Liver (tissue), 9 donors: ENCODE data around the gene KIF26B. TPM values are rescaled to one million over a fixed set of nuclear protein-coding genes. Genes with fewer than 3 reads are reported as not detected.
"Not testable (repeated sequence)": the region's sequence is repeated elsewhere in the genome, so short reads cannot be mapped to it uniquely, and the experiment has no call there.

Source experiments
- DNase-seq: peaks from one replicate; pipeline ENCODE4 v3.0.0-alpha.2; 2017; ENCODE audit warnings: low spot score
- H3K27ac ChIP-seq, 2 donors: one replicate each; pipeline ENCODE4 v1.7.0; 2013; ENCODE audit warnings: inconsistent platforms in 2 of 2, low read length in 2 of 2, control low read depth in 1 of 2, low read depth in 1 of 2, mild to moderate bottlenecking in 1 of 2
- H3K27me3 ChIP-seq, 4 donors: one replicate each; pipeline versions ENCODE4 v1.6.1 to v1.7.0; 2013; ENCODE audit warnings: low read length in 3 of 4, inconsistent platforms in 1 of 4, mild to moderate bottlenecking in 1 of 4, moderate library complexity in 1 of 4; ENCODE audit not compliant: control insufficient read depth in 4 of 4, insufficient read depth in 4 of 4
- H3K36me3 ChIP-seq, 4 donors: one replicate each; pipeline versions ENCODE4 v1.6.1 to v1.7.0; 2013; ENCODE audit warnings: low read length in 3 of 4, mild to moderate bottlenecking in 3 of 4, low read depth in 1 of 4, moderate library complexity in 1 of 4; ENCODE audit not compliant: control insufficient read depth in 4 of 4, insufficient read depth in 3 of 4
- H3K4me1 ChIP-seq, 4 donors: one replicate each; pipeline versions ENCODE4 v1.6.1 to v1.7.0; 2013; ENCODE audit warnings: low read length in 3 of 4, mild to moderate bottlenecking in 3 of 4, moderate library complexity in 1 of 4; ENCODE audit not compliant: control insufficient read depth in 4 of 4, insufficient read depth in 4 of 4
- H3K4me3 ChIP-seq, 3 donors: one replicate each; pipeline versions ENCODE4 v1.6.1 to v1.7.0; 2013; ENCODE audit warnings: low read length in 3 of 3, control low read depth in 1 of 3, low read depth in 1 of 3, mild to moderate bottlenecking in 1 of 3
- H3K9ac ChIP-seq, 2 donors: one replicate each; pipeline ENCODE4 v1.7.0; 2013; ENCODE audit warnings: low read length in 2 of 2, mild to moderate bottlenecking in 2 of 2, moderate library complexity in 2 of 2, control low read depth in 1 of 2, low read depth in 1 of 2
- H3K9me3 ChIP-seq, 4 donors: one replicate each; pipeline versions ENCODE4 v1.6.1 to v1.7.0; 2013; ENCODE audit warnings: low read length in 3 of 4; ENCODE audit not compliant: control insufficient read depth in 4 of 4
- CTCF ChIP-seq: fragments of 150-350 bp; IDR thresholded peaks from 2 replicates; pipeline ENCODE4 v1.5.1; 2017; ENCODE audit warnings: improper control_type of control experiment, low read depth, low read length; ENCODE audit not compliant: missing input control
- GABPA ChIP-seq, 2 donors: IDR thresholded peaks in 1 of 2; conservative IDR thresholded peaks in 1 of 2; 2 replicates each; pipeline ENCODE4 v1.6.1; 2016; ENCODE audit warnings: antibody characterized with exemption in 2 of 2, mild to moderate bottlenecking in 1 of 2, moderate library complexity in 1 of 2
- HNF4A ChIP-seq, 2 donors: conservative IDR thresholded peaks; 2 replicates each; pipeline ENCODE4 v1.6.1; 2016; ENCODE audit warnings: antibody characterized with exemption in 2 of 2, mild to moderate bottlenecking in 2 of 2
- HNF4G ChIP-seq: IDR thresholded peaks from 2 replicates; pipeline ENCODE4 v1.6.1; 2016; ENCODE audit warnings: antibody characterized with exemption
- JUND ChIP-seq, 2 donors: IDR thresholded peaks; 2 replicates each; pipeline ENCODE4 v1.6.1; 2016; ENCODE audit warnings: antibody characterized with exemption in 2 of 2
- NR2F2 ChIP-seq: IDR thresholded peaks from 2 replicates; pipeline ENCODE4 v1.6.1; 2016; ENCODE audit warnings: antibody characterized with exemption
- RAD21 ChIP-seq, 2 donors: IDR thresholded peaks; 2 replicates each; pipeline ENCODE4 v1.6.1; 2016; ENCODE audit warnings: antibody characterized with exemption in 2 of 2, mild to moderate bottlenecking in 2 of 2
- SP1 ChIP-seq: IDR thresholded peaks from 2 replicates; pipeline ENCODE4 v1.6.1; 2018; ENCODE audit warnings: antibody characterized with exemption, mild to moderate bottlenecking
- TAF1 ChIP-seq: conservative IDR thresholded peaks from 2 replicates; pipeline ENCODE4 v1.6.1; 2016; ENCODE audit warnings: antibody characterized with exemption, mild to moderate bottlenecking
- YY1 ChIP-seq: IDR thresholded peaks from 2 replicates; pipeline ENCODE4 v1.6.1; 2016; ENCODE audit warnings: antibody characterized with exemption, mild to moderate bottlenecking
- WGBS: extraction: QIAGEN DNeasy Blood & Tissue Kit; methylation state at CpG from one replicate; pipeline ENCODE4 v1.1.7; 2013; 5-methylcytosine and 5-hydroxymethylcytosine counted together
- polyA plus RNA-seq, 2 donors: library from polyadenylated mRNA; stranded (reverse) in 1 of 2; unstranded in 1 of 2; fragments of 200-250 nt in 1 of 2; fragments of >200 nt in 1 of 2; fragmentation: Nextera tagmentation in 1 of 2; extraction: Ambion mirVana in 1 of 2; gene quantifications; one replicate each; pipeline versions ENCODE4 v1.2.1 to v1.2.3, GENCODE V29; 2013 to 2015
- total RNA-seq, 2 donors: library from RNA; depleted of rRNA; stranded (reverse); fragments of >200 nt; gene quantifications; one replicate each; pipeline ENCODE4 v1.2.3, GENCODE V29; 2014
- TF ChIP-seq, protein P1 (sequence below): IDR thresholded peaks from 2 replicates; pipeline ENCODE4 v1.6.1; 2016; ENCODE audit warnings: antibody characterized with exemption, mild to moderate bottlenecking
- donor health status: healthy.
- donor health status: healthy.
- donor health status: healthy.
- donor health status: healthy.
- donor health status: healthy.

KIF26B gene
- total and polyA plus RNA-seq, 4 donors, result 0.10 to 1.7 (median 0.34) TPM

- Histone ChIP-seq H3K4me1 (no peaks in the 10 kb centered on the region), H3K36me3 (no peaks in the 10 kb centered on the region), H3K27me3 (no peaks in the 10 kb centered on the region), H3K4me3 (no peak overlapping the region), H3K9me3 (peaks cover 0 to 10% (median 4%) of the 10 kb centered on the region in 4 donors), H3K9ac (no peak overlapping the region), H3K27ac (no peak overlapping the region)
- no peak for TF ChIP-seq TAF1
- TF ChIP-seq SP1, result no peak
- no peak for TF ChIP-seq YY1
- TF ChIP-seq CTCF, result no peak
- TF ChIP-seq HNF4G, result no peak
- DNase-seq, result no peak
- 90% methylated on average over 2 of the region's 2 CpGs for WGBS
Observed at GRCh38 chr1:245730801-245731200, 576.0 kb downstream of the KIF26B start.

- not testable (repeated sequence) for H3K36me3 ChIP-seq, H3K27ac ChIP-seq, DNase-seq, H3K4me3 ChIP-seq, H3K9me3 ChIP-seq, H3K9ac ChIP-seq, H3K4me1 ChIP-seq, H3K27me3 ChIP-seq
- WGBS, result 95% methylated on average over 1 of the region's 1 CpG
Observed at GRCh38 chr1:245740336-245740735, 585.6 kb downstream of the KIF26B start.

- WGBS, result 86% methylated on average over 9 of the region's 9 CpGs
- Histone ChIP-seq H3K36me3 (peaks cover 0 to 2% (median 0%) of the 10 kb centered on the region in 4 donors), H3K27ac (no peak overlapping the region), H3K4me3 (no peak overlapping the region), H3K9ac (no peak overlapping the region), H3K4me1 (no peaks in the 10 kb centered on the region), H3K9me3 (peaks cover 0 to 1% (median 0%) of the 10 kb centered on the region in 4 donors), H3K27me3 (no peaks in the 10 kb centered on the region)
- no peak for TF ChIP-seq JUND (IDR thresholded peaks at IDR 0.05)
- no peak for TF ChIP-seq GABPA (IDR thresholded peaks at IDR 0.05 in 1 of 2, conservative IDR thresholded peaks at IDR 0.05 in 1 of 2)
- TF ChIP-seq HNF4G, result no peak
- no peak for TF ChIP-seq NR2F2
- TF ChIP-seq, protein P1, sequence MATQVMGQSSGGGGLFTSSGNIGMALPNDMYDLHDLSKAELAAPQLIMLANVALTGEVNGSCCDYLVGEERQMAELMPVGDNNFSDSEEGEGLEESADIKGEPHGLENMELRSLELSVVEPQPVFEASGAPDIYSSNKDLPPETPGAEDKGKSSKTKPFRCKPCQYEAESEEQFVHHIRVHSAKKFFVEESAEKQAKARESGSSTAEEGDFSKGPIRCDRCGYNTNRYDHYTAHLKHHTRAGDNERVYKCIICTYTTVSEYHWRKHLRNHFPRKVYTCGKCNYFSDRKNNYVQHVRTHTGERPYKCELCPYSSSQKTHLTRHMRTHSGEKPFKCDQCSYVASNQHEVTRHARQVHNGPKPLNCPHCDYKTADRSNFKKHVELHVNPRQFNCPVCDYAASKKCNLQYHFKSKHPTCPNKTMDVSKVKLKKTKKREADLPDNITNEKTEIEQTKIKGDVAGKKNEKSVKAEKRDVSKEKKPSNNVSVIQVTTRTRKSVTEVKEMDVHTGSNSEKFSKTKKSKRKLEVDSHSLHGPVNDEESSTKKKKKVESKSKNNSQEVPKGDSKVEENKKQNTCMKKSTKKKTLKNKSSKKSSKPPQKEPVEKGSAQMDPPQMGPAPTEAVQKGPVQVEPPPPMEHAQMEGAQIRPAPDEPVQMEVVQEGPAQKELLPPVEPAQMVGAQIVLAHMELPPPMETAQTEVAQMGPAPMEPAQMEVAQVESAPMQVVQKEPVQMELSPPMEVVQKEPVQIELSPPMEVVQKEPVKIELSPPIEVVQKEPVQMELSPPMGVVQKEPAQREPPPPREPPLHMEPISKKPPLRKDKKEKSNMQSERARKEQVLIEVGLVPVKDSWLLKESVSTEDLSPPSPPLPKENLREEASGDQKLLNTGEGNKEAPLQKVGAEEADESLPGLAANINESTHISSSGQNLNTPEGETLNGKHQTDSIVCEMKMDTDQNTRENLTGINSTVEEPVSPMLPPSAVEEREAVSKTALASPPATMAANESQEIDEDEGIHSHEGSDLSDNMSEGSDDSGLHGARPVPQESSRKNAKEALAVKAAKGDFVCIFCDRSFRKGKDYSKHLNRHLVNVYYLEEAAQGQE, result no peak
- no peak for TF ChIP-seq TAF1
- no peak for TF ChIP-seq HNF4A (conservative IDR thresholded peaks at IDR 0.05)
- TF ChIP-seq RAD21 (IDR thresholded peaks at IDR 0.05), result no peak
- DNase-seq, result no peak
Observed at GRCh38 chr1:245742896-245743295, 588.1 kb downstream of the KIF26B start.
